ENCODE data around the gene DAB1.

DAB1 gene

DNA sequence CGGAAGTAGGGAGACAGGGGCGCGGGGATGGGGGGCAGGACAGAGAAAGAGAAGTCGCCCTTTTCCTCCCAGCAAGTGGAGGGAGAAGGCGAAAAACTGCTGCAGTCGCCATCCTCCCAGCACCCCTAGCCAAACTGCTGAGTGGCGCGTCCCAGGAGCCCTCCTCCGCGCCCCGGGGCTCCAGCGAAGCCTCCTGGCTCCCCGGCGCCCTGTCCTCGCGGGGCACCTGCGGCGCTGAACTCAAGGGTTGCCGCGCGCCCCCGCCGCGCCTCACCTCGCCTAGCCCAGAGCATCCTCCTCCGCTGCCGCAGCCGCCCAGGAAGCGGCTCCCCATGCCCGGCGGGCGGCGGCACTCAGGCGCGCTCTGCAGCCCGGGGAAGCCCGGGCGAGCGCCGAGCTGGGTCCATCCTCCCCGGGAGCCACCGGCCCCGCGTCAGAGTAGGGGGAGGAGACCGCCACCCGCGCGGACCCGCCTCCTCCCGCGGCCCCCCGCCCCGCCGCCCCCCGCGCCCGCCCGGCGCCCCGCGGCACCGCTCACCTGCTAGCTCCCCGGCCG, at the start of gene DAB1:
DAB1 (minus strand) TSS at position 405 of the 556 bp plus-strand sequence. CDS start 133,030 bp downstream, outside the sequence.
- no peak for DNase-seq

DNA sequence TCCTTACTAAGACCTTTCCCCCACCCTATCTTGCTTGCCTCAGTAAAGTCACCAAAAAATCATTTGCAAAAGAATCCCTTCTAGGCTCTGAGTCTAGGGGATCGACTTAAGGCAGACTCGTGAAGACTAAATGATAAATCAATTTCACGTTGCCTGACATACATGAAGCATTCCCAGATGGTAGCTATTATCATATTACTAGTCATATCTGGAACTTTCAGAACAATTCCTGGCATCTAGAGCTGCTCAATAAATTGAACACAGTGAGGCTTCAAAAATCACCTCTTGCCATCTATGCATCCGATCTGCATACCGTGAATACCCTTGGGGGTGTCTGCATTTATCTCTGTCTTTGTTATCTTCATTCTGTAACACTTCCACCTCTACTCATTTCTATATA, 49.6 kb upstream of the DAB1 start:
- DNase-seq, result no peak

DNA sequence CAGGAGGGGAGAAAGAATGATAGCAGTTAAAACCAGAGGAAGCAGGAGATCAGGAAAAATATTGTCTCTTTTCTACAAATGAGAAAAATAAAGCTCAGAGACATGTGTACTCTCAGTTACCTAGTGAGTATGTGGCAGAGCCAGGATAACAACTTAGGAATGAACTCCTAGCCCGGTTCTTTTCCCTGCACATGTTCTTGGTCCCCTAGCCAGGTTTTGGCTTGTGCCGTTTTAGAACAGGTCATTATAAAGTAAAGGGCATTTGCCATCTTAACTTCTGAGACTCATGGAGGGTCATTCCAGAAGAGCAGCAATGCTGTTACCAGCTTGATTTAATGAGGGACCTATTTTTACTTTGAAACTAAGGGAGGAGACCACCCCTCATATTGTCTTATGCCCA, 48.1 kb upstream of the DAB1 start:
- DNase-seq, result no peak

DNA sequence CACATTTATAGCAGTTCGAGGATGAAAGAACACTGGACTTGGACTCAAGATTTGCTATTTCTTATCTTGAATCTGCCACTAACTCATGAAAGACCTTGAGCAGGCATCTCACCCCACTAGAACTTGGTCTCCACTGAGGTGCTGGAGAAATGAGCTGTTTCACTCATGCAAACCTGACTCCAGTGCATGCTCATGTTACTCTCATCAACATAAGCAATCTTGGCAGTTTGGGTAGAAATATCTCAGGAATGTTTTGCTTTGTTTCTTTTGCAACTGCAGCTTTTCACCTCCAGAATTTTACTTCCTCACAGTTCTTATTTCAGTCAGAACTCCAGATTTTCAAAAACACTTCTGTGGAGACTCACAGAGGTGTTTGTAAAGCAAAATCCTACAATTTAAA, 46.2 kb upstream of the DAB1 start:
- DNase-seq, result no peak

DNA sequence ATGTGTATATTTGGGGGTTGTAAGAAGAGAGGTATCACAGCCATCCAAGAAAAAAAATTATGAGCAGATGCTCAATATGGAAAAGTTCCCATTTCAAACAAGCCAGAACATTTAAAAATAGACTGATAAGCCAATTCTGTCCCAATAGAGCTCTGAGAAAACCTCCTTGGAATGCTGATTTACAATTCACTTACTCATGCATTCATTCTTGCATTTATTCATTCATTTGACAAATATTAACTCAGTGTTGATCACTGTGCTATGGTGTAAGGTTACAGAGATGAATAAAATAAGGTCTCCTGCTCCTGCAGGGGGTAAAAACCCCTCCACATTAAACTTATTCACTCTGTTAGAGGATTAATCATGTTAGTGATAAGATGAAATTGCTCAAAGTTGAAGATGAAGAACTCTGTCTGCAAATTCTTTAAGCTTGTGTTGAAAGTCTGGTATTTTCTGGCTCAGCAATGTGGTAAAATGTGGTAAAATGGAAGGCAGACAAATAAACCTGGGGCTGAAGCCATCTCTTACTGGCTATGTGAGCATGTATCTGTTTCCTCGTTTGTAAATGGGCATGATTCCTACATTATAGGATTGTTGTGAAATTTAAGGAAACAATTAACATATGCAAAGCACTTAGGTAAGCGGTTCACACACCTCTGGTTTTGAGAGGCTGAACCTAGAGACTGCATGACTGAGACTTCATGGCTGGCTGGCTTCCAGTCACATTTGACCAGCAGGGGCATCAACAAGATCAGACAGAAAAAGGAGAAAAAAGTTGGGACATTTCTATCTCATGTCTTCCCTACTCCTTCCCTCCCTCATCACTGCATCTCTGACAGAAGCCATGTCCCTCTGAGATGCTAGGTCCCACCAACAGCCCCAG, 45.0 kb upstream of the DAB1 start:
- DNase-seq, result no peak

DNA sequence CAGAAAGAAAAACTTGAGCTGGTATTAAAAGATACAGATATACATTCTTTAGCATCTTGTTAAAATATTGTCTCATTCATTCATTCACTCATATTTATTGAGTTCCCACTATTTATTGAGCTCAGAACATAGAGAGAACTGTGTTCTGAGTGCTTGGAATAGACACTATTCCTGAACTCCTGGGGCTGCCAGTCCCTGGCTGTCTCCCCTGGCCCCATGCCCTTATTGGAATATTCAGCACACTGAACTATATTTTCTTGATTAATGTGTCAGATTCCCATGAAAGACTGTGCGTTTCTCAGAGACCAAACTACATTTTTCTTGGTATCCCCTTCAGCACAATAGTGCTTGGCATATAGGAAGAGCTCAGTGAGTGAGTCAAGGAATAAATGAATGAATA, 44.0 kb upstream of the DAB1 start:
- no peak for DNase-seq

DNA sequence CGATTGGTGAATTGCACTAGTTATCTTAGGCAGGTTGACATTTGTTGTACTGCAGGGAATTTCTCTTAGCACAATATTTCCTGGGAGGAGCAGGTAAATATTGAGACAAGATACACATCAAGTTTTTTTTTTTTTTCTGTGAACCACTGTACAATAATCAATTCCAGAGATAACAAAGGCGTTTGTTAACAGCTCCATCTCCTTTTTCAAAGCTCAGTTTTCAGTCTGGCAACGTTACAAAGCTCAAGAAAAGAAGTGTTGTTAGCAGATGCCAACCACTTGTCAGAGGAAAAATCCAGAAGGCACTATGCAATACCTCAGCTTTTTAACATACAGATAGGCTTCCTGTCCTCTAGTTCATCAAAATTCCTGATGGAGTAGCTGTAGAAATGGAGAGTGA, 40.9 kb upstream of the DAB1 start:
- DNase-seq, result no peak

DNA sequence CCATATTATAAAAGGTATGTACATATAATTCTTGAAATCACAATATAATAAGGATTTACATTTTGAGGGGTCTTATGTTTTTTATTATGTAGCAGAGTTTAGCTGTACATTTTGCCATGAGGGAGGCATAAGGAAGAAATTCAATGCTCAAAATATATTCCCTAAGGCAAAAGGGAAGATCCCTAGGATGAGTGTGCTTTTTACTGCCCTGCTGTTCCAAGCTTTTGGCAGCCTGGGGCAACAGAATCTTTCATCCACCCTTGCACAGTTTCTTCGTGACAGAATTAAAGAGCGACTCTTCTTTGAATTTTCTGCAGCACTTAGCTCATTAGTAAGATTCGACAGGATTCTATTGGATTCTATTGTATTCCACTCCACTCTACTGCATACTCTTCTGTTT, 39.5 kb upstream of the DAB1 start:
- DNase-seq, result no peak

DNA sequence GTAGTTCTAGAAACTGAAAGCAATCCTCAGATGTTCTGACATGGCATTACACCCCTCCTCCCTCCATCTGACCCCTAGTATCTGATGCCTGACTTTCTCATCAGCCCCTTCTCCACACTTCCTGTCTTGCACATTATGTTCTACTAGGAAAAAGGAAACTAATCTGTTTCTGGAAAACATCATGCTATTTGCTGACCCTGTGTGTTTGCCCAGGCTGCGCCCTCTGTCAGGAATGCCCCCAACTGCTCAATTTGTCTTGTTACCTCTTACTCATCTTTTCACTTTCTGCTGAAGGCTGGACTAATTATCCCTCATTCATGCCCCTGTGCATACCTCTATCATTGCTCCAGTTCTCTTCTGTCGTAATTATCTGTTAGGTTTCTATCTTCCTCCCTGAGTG, 37.5 kb upstream of the DAB1 start:
- DNase-seq, result no peak

DNA sequence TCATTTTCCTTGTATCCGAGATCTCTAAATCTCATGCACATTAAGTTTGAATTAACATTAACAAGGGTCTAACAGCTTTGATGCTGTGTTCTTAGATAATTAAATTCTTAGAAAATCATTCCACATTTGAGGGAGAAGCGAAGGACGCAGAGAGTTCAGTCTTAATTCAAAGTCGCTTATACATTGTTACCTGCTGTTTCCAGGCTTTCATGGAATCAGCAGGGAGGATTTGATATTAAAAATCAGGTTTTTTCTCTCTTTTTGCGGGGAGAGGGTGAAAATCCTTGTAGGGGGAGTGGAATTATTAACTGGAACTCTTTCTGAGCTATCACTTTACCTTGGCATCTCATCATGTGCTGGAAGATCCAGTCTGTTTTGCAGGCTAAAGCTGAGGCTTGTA, 27.7 kb upstream of the DAB1 start:
- DNase-seq, result no peak

DNA sequence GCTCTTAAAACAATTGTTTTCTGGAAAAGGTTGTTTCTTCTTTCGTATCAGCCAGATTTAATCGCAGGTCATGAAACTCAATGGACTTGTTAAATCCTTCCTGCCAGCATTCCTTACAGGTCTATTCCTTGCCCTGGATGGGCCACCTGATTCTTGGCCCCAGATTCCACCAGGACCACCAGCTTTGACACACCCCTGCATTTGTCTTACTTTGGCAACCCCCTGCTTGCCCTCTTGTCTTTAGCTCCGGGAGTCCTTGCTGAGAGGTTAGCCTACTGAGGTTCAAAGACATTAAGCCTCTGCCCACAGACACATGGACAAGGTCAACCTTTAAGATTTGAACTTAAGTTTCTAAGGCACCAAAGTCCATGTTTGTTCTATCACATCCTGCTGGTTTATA, 27.1 kb upstream of the DAB1 start:
- no peak for DNase-seq

DNA sequence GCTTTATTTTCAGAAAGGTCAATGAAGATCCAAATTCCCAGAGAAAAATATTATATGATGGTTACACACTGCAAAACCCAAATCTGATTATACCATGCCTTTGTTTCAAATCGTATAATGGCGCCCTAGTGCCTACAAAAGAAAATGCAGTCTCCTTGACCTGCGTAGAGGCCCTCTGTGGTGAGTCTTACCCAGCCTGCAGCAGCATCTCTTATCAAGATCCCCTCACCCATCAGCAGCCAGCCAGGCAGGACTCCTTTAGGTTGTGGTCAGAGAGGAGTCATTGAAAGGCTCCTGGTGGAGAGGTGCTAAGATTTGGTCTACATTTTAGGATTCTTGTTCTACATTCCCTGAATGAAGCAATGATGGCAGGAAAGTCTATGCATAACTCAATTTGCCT, 23.7 kb upstream of the DAB1 start:
- DNase-seq, result no peak

DNA sequence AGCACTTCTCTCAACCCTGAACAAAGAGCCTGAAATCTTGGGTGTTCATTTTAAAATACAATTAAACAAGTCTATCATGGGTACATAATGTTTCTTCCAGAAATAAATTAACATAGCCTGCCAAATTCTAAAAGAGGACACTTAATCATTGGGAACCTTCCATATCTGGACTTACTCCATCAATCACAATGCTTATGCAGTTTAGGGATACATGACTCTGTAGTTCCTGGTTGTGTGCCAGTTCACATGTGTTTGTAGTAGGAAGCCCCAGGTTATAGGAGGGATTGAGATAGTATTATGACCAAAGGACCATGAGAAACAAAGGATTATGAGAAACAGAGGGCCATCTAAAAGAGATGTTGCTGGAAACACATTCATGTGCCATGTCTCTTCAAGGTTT, 19.1 kb upstream of the DAB1 start:
- DNase-seq, result no peak

DNA sequence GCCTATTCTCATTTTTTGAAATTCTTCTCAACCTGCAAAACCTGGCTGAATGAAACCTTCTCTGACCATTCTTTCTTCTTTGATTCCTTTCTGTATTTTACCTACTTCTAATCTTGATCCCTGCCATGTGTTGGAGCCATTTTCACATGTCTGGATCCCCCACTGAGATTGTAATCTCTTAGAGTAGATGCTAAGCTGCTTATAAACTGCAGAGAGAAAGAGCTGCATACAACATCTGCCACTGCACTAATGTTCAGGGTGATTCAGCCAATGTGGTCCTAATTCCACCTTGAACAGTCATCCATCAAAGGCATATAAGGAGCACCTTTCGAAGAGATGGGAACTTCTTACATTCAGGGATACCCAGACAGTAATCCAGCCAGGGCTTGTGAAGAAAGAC, 16.2 kb upstream of the DAB1 start:
- no peak for DNase-seq

DNA sequence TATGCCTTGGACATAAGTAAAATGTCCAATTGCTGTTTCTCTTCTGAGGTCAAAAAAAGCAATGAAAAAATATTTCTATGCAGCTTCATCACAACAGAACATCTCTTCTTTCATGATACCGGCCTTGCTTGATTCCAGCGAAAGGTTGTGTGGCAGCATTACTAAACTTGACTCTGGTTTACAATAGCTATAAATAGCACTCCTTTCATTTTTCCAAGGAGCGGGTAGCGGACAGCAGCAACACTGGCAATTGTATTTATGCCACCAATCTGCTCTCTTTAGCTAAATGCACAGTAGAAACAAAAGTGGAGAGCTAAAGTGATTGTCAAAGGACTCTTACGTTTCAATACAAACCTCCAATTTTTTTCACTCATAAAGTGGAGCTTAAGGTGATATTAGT, 7.5 kb upstream of the DAB1 start:
- DNase-seq, result no peak

DNA sequence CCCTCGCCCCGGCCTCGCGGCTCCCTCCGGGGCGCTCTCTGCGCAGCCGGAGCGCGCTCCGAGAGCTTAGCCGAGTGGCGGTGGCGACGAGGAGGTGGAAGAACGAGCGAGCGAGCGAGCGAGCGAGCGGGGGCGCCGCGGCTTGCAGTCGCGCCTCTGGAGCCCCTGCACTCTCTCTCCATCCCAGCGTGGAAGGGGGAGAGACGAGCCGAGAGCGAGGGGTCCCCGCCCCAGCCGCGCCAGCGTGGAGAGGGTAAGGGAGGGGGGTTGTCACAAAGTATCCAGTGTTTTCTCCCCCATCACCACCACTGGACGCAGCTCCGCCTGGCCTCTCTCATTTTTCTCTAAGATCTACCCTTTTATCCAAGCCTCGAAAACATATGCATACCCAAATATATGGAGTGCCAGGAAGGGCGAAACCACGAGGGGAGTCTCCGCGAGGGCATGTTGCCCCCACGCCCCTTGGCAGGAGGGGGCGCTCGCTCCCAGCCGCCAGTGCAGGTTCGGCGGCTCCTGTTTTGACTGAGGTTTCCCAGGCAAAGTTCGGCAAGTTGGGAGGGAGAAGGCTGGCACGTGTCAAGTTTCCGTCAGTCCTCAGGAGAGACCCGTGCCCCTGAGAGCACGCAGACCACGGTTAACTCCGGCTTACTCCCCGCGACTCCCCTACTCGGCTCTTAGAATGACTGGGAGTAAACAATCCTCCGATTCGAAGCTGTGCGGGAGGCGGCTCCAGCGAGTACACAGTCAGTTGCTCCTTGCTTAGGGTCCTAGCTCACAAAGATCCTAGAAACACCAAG, 569 bp upstream of the DAB1 start:
- no peak for DNase-seq

DNA sequence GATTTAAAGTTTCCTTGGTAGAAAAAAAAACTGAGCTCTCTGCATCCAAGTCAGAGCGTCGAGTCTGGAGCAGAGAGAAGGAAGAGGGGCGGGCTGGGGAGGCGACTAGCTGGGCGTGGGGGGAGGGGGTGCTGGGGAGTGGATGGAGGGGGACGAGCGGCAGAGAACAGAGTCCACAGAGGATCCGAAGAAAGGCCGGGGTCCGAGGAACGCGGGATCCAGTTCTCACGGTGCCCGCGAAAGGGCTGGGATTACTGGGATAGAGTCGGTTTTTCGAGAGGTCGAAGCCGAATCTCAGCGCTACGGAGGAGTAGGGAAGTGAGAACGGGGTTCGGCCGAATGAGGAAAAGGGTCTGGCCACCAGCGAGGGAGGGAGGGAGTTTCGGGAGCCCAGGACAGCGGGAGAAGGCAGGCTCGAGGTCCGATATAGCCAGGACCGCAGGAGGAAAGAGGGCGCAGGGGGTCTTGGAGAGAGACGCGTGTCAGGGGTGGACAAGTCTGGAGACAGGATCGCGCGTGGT, 665 bp downstream of the DAB1 start:
- no peak for DNase-seq

DNA sequence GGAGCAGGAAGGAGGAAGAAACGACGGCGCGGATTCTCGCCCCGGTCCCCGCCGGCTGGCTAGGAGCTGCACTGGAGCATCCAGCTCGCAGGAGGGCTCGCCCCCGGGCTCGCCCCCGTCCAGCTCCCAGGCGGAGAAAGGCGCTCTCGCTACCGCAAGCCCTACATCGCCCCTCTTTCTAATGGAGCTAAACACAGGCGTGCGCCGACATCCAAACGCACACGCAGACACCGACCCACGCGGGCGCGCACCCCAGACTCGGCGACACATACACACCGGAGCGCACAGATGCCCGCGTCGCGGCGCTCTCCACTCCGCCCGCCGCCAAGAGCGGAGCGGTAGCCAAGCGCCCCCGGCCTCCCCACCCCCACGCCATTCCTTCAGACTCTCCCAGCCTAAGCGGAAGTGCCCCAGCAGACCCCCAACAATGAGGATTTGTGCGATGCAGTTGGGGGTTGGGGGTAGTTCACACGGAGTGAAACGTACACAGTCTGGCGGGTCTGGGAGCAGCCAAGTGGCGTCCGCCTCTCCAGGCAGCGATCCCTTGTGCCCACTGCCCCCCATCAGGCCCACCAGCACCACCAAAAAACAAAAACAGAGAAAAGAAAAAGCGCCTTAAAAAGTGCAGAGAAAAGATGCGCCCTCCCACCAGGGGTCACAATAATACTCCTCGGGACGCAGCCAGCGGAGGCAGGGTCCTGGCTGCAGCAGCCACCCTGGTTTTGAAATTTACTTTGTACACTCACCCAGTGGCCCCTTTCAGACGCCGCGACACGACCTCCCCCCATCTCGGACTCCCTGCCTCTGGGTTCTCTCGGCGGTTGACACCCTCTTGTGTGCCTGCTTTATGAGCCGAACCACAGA, 1.4 kb downstream of the DAB1 start:
- DNase-seq, result no peak

DNA sequence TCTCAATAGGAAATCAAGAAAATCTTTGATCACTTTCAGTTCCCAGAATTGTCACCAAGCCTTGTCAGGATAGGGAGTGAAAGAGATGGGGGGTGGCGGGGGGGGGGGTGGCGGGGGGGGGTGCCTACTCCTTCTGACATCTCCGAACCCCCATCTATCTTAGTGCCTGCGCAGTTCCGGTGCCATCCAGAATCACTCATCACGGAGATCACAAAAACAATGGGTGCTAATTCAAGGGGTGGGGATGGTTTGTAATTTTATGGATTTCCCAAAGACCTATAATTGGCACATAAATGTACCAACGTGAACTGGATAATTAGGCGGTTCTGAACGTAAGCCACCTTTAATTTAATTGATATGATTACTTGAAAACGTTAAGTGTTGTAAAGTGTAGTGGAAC, 2.1 kb downstream of the DAB1 start:
- DNase-seq, result no peak

DNA sequence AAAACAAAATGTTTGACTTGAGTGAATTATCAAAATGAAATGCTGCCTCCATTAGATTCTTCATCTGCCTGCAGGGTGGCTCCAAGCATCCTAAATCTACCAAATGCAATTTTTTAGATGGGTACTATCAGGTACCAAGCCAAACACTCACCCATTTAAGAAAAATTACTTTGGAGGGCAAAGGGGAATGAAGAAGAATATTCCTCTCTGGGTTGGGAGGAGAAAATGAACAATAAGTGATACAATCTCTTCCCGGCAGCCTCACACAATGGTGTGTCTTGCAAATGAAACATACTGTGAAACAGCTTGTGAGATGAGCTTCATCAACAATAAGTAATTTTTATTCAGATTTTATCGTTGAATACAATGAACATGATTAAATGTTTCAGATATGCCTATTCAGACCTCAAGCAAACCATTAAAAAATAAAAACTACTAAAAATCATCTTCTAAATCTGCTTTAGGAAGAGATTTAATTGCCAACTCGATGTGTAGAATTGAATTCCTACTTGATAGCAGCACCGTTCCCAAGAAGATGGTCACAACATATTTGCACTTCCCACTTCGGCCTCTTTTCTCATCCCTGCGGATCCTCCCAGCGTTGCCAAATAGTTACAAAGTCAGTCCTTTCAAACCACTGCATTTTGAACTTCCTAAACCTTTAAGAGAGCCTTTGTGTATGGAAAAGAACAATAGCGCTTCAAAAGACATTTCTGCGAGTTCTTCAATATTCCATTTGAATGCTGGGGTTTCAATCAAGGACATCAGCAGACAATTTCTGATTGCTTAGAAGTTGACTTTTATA, 2.7 kb downstream of the DAB1 start:
- no peak for DNase-seq

DNA sequence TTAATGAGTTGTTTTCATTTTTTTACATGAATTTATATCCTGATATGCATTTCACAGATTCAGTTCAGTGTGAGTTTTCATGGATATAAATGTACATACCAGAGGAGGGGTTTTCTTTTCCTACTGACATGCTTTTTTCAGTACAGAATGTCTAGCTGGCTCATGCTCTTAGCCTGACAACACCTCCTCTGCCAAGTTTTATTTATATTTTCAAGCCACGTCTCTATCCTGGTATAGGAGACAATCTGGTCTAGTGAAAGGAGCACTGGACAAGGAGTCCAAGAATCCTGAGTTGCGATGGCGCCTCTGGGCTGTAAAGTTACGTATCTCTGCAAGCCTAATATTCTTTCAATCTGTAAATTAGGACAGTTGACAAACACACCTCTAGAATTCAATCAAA, 4.9 kb downstream of the DAB1 start:
- DNase-seq, result no peak

DNA sequence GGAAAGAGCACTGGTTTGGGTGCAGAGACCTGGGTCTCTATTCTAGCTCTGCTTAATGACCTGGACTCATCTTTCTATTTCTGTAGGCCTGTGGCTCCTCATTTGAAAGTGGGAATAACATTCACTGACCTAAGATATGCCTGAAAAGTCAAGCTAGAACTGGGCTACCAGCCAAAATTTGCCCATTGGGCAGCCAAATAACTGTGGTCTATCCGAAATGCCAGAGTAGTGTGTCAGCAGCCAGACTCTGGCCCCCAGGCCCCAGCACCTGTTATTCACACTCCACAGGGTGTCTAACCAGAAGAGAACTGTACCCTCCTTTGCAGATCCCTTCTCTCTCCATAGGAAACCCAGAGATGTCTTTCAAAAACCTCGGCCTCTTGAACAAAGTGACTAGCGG, 12.6 kb downstream of the DAB1 start:
- DNase-seq, result no peak
